Glutamatergic neuron (in vitro differentiated cells): ENCODE data around the gene UGT1A10. TPM values are rescaled to one million over a fixed set of nuclear protein-coding genes. Genes with fewer than 3 reads are reported as not detected.
"Not testable (repeated sequence)": the region's sequence is repeated elsewhere in the genome, so short reads cannot be mapped to it uniquely, and the experiment has no call there.

Source experiments
- DNase-seq: peaks from one replicate; pipeline ENCODE4 v3.0.0; 2022
- H3K27ac Mint-ChIP-seq: one replicate; pipeline ENCODE4 v1.8.0; 2020; ENCODE audit warnings: mild to moderate bottlenecking, mixed read lengths, inconsistent platforms; ENCODE audit not compliant: unreplicated experiment
- H3K27me3 Mint-ChIP-seq: one replicate; pipeline ENCODE4 v1.8.0; 2020; ENCODE audit warnings: mild to moderate bottlenecking, moderate library complexity, mixed read lengths, inconsistent platforms; ENCODE audit not compliant: unreplicated experiment
- H3K36me3 Mint-ChIP-seq: one replicate; pipeline ENCODE4 v1.8.0; 2020; ENCODE audit warnings: mild to moderate bottlenecking, mixed read lengths, inconsistent platforms; ENCODE audit not compliant: unreplicated experiment
- H3K4me1 Mint-ChIP-seq: one replicate; pipeline ENCODE4 v1.8.0; 2020; ENCODE audit warnings: mild to moderate bottlenecking, low read depth, mixed read lengths, inconsistent platforms; ENCODE audit not compliant: unreplicated experiment
- H3K4me3 Mint-ChIP-seq: one replicate; pipeline ENCODE4 v1.8.0; 2020; ENCODE audit warnings: mild to moderate bottlenecking, mixed read lengths, inconsistent platforms; ENCODE audit not compliant: unreplicated experiment
- H3K9me3 Mint-ChIP-seq: one replicate; pipeline ENCODE4 v1.8.0; 2020; ENCODE audit warnings: mild to moderate bottlenecking, moderate library complexity, mixed read lengths, inconsistent platforms; ENCODE audit not compliant: unreplicated experiment
- CTCF ChIP-seq: fragments of 200-600 bp; sonication (generic); IDR thresholded peaks from one replicate; pipeline ENCODE4 v1.5.0; 2021; ENCODE audit not compliant: partially characterized antibody, unreplicated experiment
- total RNA-seq: library from RNA; stranded (reverse); fragmentation: NEBNext Ultra II Directional; extraction: Animal tissue kit (Norgen Biotek cat#: 25700); gene quantifications from one replicate; pipeline ENCODE4 v1.2.1, GENCODE V29; 2021; ENCODE audit not compliant: unreplicated experiment

Gene UGT1A10
- total RNA-seq, 1 donor from 2014 or later: not detected

- H3K36me3 Mint-ChIP-seq: peaks cover 16% of the 10 kb centered on the region
- DNase-seq: no peak
- H3K9me3 Mint-ChIP-seq: peaks cover 18% of the 10 kb centered on the region
- H3K4me3 Mint-ChIP-seq: no peak overlapping the region
- TF ChIP-seq CTCF: no peak
- H3K4me1 Mint-ChIP-seq: no peaks in the 10 kb centered on the region
- no peak overlapping the region for H3K27ac Mint-ChIP-seq
- no peaks in the 10 kb centered on the region for H3K27me3 Mint-ChIP-seq
Observed at GRCh38 chr2:233611284-233611683, 25.0 kb upstream of the UGT1A10 start.

GRCh38 chr2:233617476-233617875, 18.8 kb upstream of the UGT1A10 start, which contains the start of gene UGT1A8:
TSS of gene UGT1A8 (plus strand) at chr2:233617633. CDS start at chr2:233617708, 75 bp downstream.
- H3K27me3 Mint-ChIP-seq, H3K4me3 Mint-ChIP-seq, DNase-seq, H3K27ac Mint-ChIP-seq, H3K36me3 Mint-ChIP-seq, H3K4me1 Mint-ChIP-seq: not testable (repeated sequence)
- H3K9me3 Mint-ChIP-seq: peaks cover 15% of the 10 kb centered on the region

GRCh38 chr2:233620204-233620603, 16.0 kb upstream of the UGT1A10 start:
- no peak for DNase-seq
- Mint-ChIP-seq H3K9me3 (peaks cover 3% of the 10 kb centered on the region), H3K27me3 (no peaks in the 10 kb centered on the region), H3K4me3 (no peak overlapping the region), H3K4me1 (no peaks in the 10 kb centered on the region), H3K36me3 (no peaks in the 10 kb centered on the region), H3K27ac (no peak overlapping the region)
- no peak for TF ChIP-seq CTCF

GRCh38 chr2:233621863-233622262, 14.4 kb upstream of the UGT1A10 start:
- not testable (repeated sequence) for H3K36me3 Mint-ChIP-seq, H3K4me1 Mint-ChIP-seq, H3K9me3 Mint-ChIP-seq, H3K27me3 Mint-ChIP-seq, H3K4me3 Mint-ChIP-seq, H3K27ac Mint-ChIP-seq, DNase-seq

- peaks cover 5% of the 10 kb centered on the region for H3K36me3 Mint-ChIP-seq
- H3K4me1 Mint-ChIP-seq: no peaks in the 10 kb centered on the region
- no peak for TF ChIP-seq CTCF
- no peak overlapping the region for H3K27ac Mint-ChIP-seq
- no peaks in the 10 kb centered on the region for H3K9me3 Mint-ChIP-seq
- DNase-seq: no peak
- H3K4me3 Mint-ChIP-seq: no peak overlapping the region
- peaks cover 3% of the 10 kb centered on the region for H3K27me3 Mint-ChIP-seq
Observed at GRCh38 chr2:233627331-233628025, 8.8 kb upstream of the UGT1A10 start.

GRCh38 chr2:233638836-233639235, 2.6 kb downstream of the UGT1A10 start:
- Mint-ChIP-seq H3K27ac (no peak overlapping the region), H3K9me3 (peaks cover 2% of the 10 kb centered on the region), H3K4me1 (no peaks in the 10 kb centered on the region), H3K4me3 (no peak overlapping the region), H3K36me3 (peaks cover 5% of the 10 kb centered on the region), H3K27me3 (no peaks in the 10 kb centered on the region)
- DNase-seq: no peak
- TF ChIP-seq CTCF: no peak
